CD4-positive, alpha-beta T cell (primary cell): Measurements from ENCODE around the gene SKAP1. TPM values are rescaled to one million over a fixed set of nuclear protein-coding genes. Genes with fewer than 3 reads are reported as not detected.

Source experiments
- ATAC-seq: fragments of 200-7000 bp; cut with Tn5 transposase; one replicate; pipeline ENCODE4 v1.10.0; 2022; ENCODE audit warnings: mild to moderate bottlenecking; ENCODE audit not compliant: poor library complexity
- CTCF ChIA-PET: fragments of 350-600 bp; sonication (Branson Sonifier 250); formaldehyde crosslinking; loops from one replicate; lab custom pipeline; 2021; ENCODE audit warnings: antibody characterized with exemption, inconsistent platforms; lab: Charles Lee
- POLR2A ChIA-PET: fragments of 350-600 bp; sonication (Branson Sonifier 250); formaldehyde crosslinking; loops from one replicate; lab custom pipeline; 2021; ENCODE audit warnings: antibody characterized with exemption, inconsistent platforms; lab: Charles Lee
- DNase-seq, 14 experiments: peaks; one replicate each; pipeline ENCODE4 v3.0.0-alpha.2; 2013 to 2020; ENCODE audit warnings: mixed read lengths in 2 of 14
- H3K27ac ChIP-seq, 2 donors: one replicate each; pipeline versions ENCODE4 v1.5.1 to v1.7.0; 2013; ENCODE audit warnings: low read length in 2 of 2, low read depth in 1 of 2, mild to moderate bottlenecking in 1 of 2
- H3K27me3 ChIP-seq, 2 experiments: 1 replicate in 1 of 2; 2 replicates in 1 of 2; pipeline versions ENCODE4 v1.6.1 to v1.7.0; 2013; ENCODE audit warnings: low read length in 2 of 2, control low read depth in 1 of 2, mild to moderate bottlenecking in 1 of 2, moderate library complexity in 1 of 2; ENCODE audit not compliant: insufficient read depth in 2 of 2, control insufficient read depth in 1 of 2
- H3K36me3 ChIP-seq: one replicate; pipeline ENCODE4 v1.6.1; 2013; ENCODE audit warnings: low read length, control low read depth; ENCODE audit not compliant: insufficient read depth
- H3K4me1 ChIP-seq: one replicate; pipeline ENCODE4 v1.6.1; 2013; ENCODE audit warnings: low read length, control low read depth; ENCODE audit not compliant: insufficient read depth
- H3K4me3 ChIP-seq: one replicate; pipeline ENCODE4 v1.5.1; 2013; ENCODE audit warnings: mild to moderate bottlenecking, low read length, moderate library complexity
- H3K9me3 ChIP-seq, 2 experiments: 1 replicate in 1 of 2; 2 replicates in 1 of 2; pipeline versions ENCODE4 v1.6.1 to v1.7.0; 2013; ENCODE audit warnings: low read length in 2 of 2, mild to moderate bottlenecking in 2 of 2, control low read depth in 1 of 2, moderate library complexity in 1 of 2; ENCODE audit not compliant: control insufficient read depth in 1 of 2, insufficient read depth in 1 of 2
- H3K27ac Mint-ChIP-seq: one replicate; pipeline ENCODE4 v1.8.0; 2020; ENCODE audit warnings: mixed read lengths
- H3K27me3 Mint-ChIP-seq: one replicate; pipeline ENCODE4 v1.8.0; 2021; ENCODE audit warnings: mixed read lengths
- H3K36me3 Mint-ChIP-seq: one replicate; pipeline ENCODE4 v1.8.0; 2021; ENCODE audit warnings: low read depth, mixed read lengths
- H3K4me1 Mint-ChIP-seq: one replicate; pipeline ENCODE4 v1.8.0; 2021; ENCODE audit warnings: low read depth, mixed read lengths
- H3K4me3 Mint-ChIP-seq: one replicate; pipeline ENCODE4 v1.8.0; 2020; ENCODE audit warnings: mild to moderate bottlenecking, mixed read lengths
- H3K9me3 Mint-ChIP-seq: one replicate; pipeline ENCODE4 v1.8.0; 2020; ENCODE audit warnings: mixed read lengths
- intact Hi-C, 2 experiments: fragments of 100-400 bp; cut with DNase I in 1 of 2; cut with micrococcal nuclease in 1 of 2; formaldehyde crosslinking; loops; one replicate each; pipeline versions ENCODE4 v1.15.1 to v1.9.0; 2023 to 2025; cut with DNase I, micrococcal nuclease
- total RNA-seq, 174 experiments: library from RNA in 2 of 174; stranded (reverse) in 2 of 174; gene quantifications; one replicate each; pipeline ENCODE4 v1.2.3 and lab custom pipeline; 2021 to 2026
- TF ChIP-seq, protein P1 (sequence below): fragments of 200-600 bp; IDR thresholded peaks from one replicate; pipeline ENCODE4 v1.8.0; 2022; ENCODE audit warnings: antibody characterized with exemption, mild to moderate bottlenecking

The SKAP1 gene
- total RNA-seq, 2 experiments from 2014 or later = 92.0 to 95.1 TPM

GRCh38 chr17:48122665-48123045 lies 307.4 kb downstream of the SKAP1 start:
- H3K9me3 ChIP-seq = no peaks in the 10 kb centered on the region
- no peaks in the 10 kb centered on the region for H3K27me3 ChIP-seq
- H3K27me3 Mint-ChIP-seq = no peaks in the 10 kb centered on the region
- CTCF ChIA-PET = no interaction called here
- H3K4me3 Mint-ChIP-seq = no peak overlapping the region
- H3K27ac ChIP-seq = no peak overlapping the region
- no peak overlapping the region for H3K4me3 ChIP-seq
- TF ChIP-seq, protein P1, sequence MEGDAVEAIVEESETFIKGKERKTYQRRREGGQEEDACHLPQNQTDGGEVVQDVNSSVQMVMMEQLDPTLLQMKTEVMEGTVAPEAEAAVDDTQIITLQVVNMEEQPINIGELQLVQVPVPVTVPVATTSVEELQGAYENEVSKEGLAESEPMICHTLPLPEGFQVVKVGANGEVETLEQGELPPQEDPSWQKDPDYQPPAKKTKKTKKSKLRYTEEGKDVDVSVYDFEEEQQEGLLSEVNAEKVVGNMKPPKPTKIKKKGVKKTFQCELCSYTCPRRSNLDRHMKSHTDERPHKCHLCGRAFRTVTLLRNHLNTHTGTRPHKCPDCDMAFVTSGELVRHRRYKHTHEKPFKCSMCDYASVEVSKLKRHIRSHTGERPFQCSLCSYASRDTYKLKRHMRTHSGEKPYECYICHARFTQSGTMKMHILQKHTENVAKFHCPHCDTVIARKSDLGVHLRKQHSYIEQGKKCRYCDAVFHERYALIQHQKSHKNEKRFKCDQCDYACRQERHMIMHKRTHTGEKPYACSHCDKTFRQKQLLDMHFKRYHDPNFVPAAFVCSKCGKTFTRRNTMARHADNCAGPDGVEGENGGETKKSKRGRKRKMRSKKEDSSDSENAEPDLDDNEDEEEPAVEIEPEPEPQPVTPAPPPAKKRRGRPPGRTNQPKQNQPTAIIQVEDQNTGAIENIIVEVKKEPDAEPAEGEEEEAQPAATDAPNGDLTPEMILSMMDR = no peak
- peaks cover 57% of the 10 kb centered on the region for H3K36me3 Mint-ChIP-seq
- DNase-seq (no peak), ATAC-seq (no peak)
- POLR2A ChIA-PET = interaction anchor here (1.0 to 1.9 kb wide), 3 partner anchors 9 to 22 kb away, joined by 3 to 12 read pairs (median 3); partner anchors contain the start of gene SNX11
- H3K36me3 ChIP-seq = peaks cover 50% of the 10 kb centered on the region
- no peaks in the 10 kb centered on the region for H3K4me1 ChIP-seq
- intact Hi-C loops = no loop called here
- no peaks in the 10 kb centered on the region for H3K4me1 Mint-ChIP-seq
- H3K9me3 Mint-ChIP-seq = no peaks in the 10 kb centered on the region
- no peak overlapping the region for H3K27ac Mint-ChIP-seq

GRCh38 chr17:48121923-48122664 lies 307.9 kb downstream of the SKAP1 start:
- Histone ChIP-seq H3K27me3 (no peaks in the 10 kb centered on the region), H3K9me3 (no peaks in the 10 kb centered on the region), H3K4me3 (no peak overlapping the region), H3K4me1 (no peaks in the 10 kb centered on the region), H3K36me3 (peaks cover 53% of the 10 kb centered on the region), H3K27ac (no peak overlapping the region)
- CTCF ChIA-PET = interaction anchor here (0.6 kb wide), 1 partner anchor 49 kb away, joined by 4 read pairs; no protein-coding TSS in a partner anchor
- peaks cover 59% of the 10 kb centered on the region for H3K36me3 Mint-ChIP-seq
- H3K9me3 Mint-ChIP-seq = no peaks in the 10 kb centered on the region
- no peak overlapping the region for H3K27ac Mint-ChIP-seq
- TF ChIP-seq, protein P1 = no peak
- ATAC-seq = no peak
- intact Hi-C loops = no loop called here
- no peak for DNase-seq
- H3K4me1 Mint-ChIP-seq = no peaks in the 10 kb centered on the region
- H3K4me3 Mint-ChIP-seq = no peak overlapping the region
- no peaks in the 10 kb centered on the region for H3K27me3 Mint-ChIP-seq
- POLR2A ChIA-PET = interaction anchor here (0.9 to 1.0 kb wide), 2 partner anchors 9 to 21 kb away, joined by 3 read pairs; no protein-coding TSS in a partner anchor

DNA sequence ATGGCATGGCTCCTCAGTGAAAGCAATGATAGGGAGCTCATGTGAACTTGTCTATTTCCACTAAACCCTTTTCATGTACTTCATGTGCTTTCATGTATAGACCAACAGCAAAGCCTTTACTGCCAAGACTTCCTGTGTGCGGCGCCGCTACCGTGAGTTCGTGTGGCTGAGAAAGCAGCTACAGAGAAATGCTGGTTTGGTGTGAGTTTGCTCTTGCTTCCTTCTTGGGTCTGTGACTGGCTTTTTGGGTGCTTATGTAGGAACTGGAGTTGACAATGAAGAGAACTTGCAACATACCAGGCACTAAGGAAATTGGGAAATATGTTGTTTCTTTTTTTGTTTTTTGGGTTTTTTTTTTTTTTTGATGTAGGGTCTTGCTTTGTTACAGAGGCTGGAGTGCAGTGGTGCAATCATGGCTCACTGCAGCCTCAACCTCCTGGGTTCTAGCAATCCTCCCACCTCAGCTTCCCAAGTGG lies 316.8 kb downstream of the SKAP1 start:
- H3K27ac Mint-ChIP-seq = peak overlapping the region; percentile 81
- peak overlapping the region; percentile 52 to 59 for H3K27ac ChIP-seq
- intact Hi-C loops = no loop called here

More for the DNA sequence above, 316.8 kb downstream of the SKAP1 start:
- DNase-seq (peak; percentile 20 to 75 (median 52)), ATAC-seq (peak; percentile 95)
- ChIA-PET POLR2A (interaction anchor here (0.6 to 2.5 kb wide), 9 partner anchors 8 to 501 kb away, joined by 3 to 21 read pairs (median 5); partner anchors contain the start of gene CBX1), CTCF (interaction anchor here (0.7 to 0.9 kb wide), 2 partner anchors 18 to 87 kb away, joined by 3 to 4 read pairs; no protein-coding TSS in a partner anchor)
- H3K36me3 Mint-ChIP-seq = peaks cover 14% of the 10 kb centered on the region
- H3K9me3 Mint-ChIP-seq = no peaks in the 10 kb centered on the region
- H3K27me3 ChIP-seq = no peaks in the 10 kb centered on the region
- no peak overlapping the region for H3K4me3 ChIP-seq
- peaks cover 39% of the 10 kb centered on the region for H3K4me1 Mint-ChIP-seq
- H3K27me3 Mint-ChIP-seq = no peaks in the 10 kb centered on the region
- peaks cover 41% of the 10 kb centered on the region for H3K4me1 ChIP-seq
- peaks cover 27% of the 10 kb centered on the region for H3K36me3 ChIP-seq
- no peaks in the 10 kb centered on the region for H3K9me3 ChIP-seq
- peak overlapping the region; percentile 83 for H3K4me3 Mint-ChIP-seq
- TF ChIP-seq, protein P1 = no peak
